MM.1S (cell line): ENCODE measurements around the gene FAM110A.

ENCODE experiments used
- DNase-seq: peaks from one replicate; pipeline ENCODE4 v3.0.0-alpha.2; 2015
- H2AFZ ChIP-seq: fragments of 300-600 bp; sonication (generic); 2 replicates; pipeline ENCODE4 v1.6.0; 2016; ENCODE audit warnings: antibody characterized with exemption, low read length
- H3F3A ChIP-seq: fragments of 300-600 bp; sonication (generic); 2 replicates; pipeline ENCODE4 v1.6.1; 2016; ENCODE audit warnings: mild to moderate bottlenecking, antibody characterized with exemption, low read length, moderate library complexity, mixed read lengths; ENCODE audit not compliant: insufficient read depth
- H3K27ac ChIP-seq: fragments of 300-600 bp; sonication (generic); 2 replicates; pipeline ENCODE4 v1.5.1; 2016; ENCODE audit warnings: mild to moderate bottlenecking, low read length
- H3K27me3 ChIP-seq: fragments of 300-600 bp; sonication (generic); replicated peaks from 2 replicates; pipeline ENCODE4 v1.6.0; 2016; ENCODE audit warnings: low read length; ENCODE audit not compliant: insufficient read depth
- H3K36me3 ChIP-seq: fragments of 300-600 bp; sonication (generic); replicated peaks from 2 replicates; pipeline ENCODE4 v1.6.1; 2016; ENCODE audit warnings: mild to moderate bottlenecking, low read length, mixed read lengths; ENCODE audit not compliant: insufficient read depth
- H3K4me1 ChIP-seq: fragments of 300-600 bp; sonication (generic); 2 replicates; pipeline ENCODE4 v1.6.1; 2016; ENCODE audit warnings: low read length, mixed read lengths
- H3K4me2 ChIP-seq: fragments of 300-600 bp; sonication (generic); 2 replicates; pipeline ENCODE4 v1.6.0; 2016; ENCODE audit warnings: low read depth, low read length
- H3K4me3 ChIP-seq: fragments of 300-600 bp; sonication (generic); 2 replicates; pipeline ENCODE4 v1.5.1; 2016; ENCODE audit warnings: low read length, mixed read lengths
- H3K79me2 ChIP-seq: fragments of 300-600 bp; sonication (generic); 2 replicates; pipeline ENCODE4 v1.6.1; 2016; ENCODE audit warnings: mixed run types, low read length, mixed read lengths
- H3K9ac ChIP-seq: fragments of 300-600 bp; sonication (generic); 2 replicates; pipeline ENCODE4 v1.6.1; 2016; ENCODE audit warnings: low read length, mixed read lengths
- H3K9me2 ChIP-seq: fragments of 300-600 bp; sonication (generic); replicated peaks from 2 replicates; pipeline ENCODE4 v1.6.1; 2016; ENCODE audit warnings: mild to moderate bottlenecking, low read length, mixed read lengths; ENCODE audit not compliant: insufficient read depth
- H3K9me3 ChIP-seq: fragments of 300-600 bp; sonication (generic); replicated peaks from 2 replicates; pipeline ENCODE4 v1.6.1; 2016; ENCODE audit warnings: mild to moderate bottlenecking, low read length, mixed read lengths; ENCODE audit not compliant: insufficient read depth
- H4K20me1 ChIP-seq: fragments of 300-600 bp; sonication (generic); 2 replicates; pipeline ENCODE4 v1.6.1; 2016; ENCODE audit warnings: mild to moderate bottlenecking, low read length, moderate library complexity, mixed read lengths; ENCODE audit not compliant: insufficient read depth
- EZH2 ChIP-seq: fragments of 300-600 bp; sonication (generic); optimal IDR thresholded peaks from 2 replicates; pipeline ENCODE3; 2017; ENCODE audit warnings: low read depth, mild to moderate bottlenecking, antibody characterized with exemption, low read length, mixed read lengths
- EZH2phosphoT487 ChIP-seq: fragments of 300-600 bp; sonication (generic); IDR thresholded peaks from 2 replicates; pipeline ENCODE4 v1.6.1; 2018; ENCODE audit warnings: antibody characterized with exemption, low read length
- TF ChIP-seq, protein P1 (sequence below): fragments of 300-600 bp; sonication (generic); IDR thresholded peaks from 2 replicates; pipeline ENCODE4 v1.5.1; 2016; ENCODE audit warnings: antibody characterized with exemption, low read length, mixed read lengths

Gene FAM110A

DNA sequence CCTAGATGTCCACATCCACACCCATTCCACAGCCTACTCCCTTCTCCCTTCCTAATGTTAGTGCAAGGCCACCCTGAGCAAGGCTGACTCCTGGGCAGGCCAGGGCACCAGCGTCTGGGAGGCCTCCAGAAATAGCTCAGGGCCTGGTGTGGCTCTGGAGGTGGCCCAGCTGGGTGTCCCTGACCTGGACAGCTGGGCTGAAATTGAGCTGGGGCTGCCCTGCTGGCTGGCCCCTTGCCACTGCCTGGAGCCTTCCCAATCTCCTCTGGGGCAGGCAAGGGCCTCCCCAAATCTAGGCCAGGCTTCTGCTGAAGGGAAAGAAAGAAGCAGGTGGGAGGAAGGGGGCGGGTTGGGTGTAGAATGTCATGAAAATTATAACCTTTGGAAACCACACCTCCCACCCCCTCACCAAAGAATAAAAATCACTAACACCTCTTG lies 2.1 kb downstream of the FAM110A start:
- H3K4me3 ChIP-seq: no peak overlapping the region
- peaks cover 16% of the 10 kb centered on the region for H3K4me1 ChIP-seq
- H3K9me2 ChIP-seq: no peaks in the 10 kb centered on the region
- H2AFZ ChIP-seq: no peak overlapping the region
- no peak for TF ChIP-seq EZH2
- TF ChIP-seq, protein P1, sequence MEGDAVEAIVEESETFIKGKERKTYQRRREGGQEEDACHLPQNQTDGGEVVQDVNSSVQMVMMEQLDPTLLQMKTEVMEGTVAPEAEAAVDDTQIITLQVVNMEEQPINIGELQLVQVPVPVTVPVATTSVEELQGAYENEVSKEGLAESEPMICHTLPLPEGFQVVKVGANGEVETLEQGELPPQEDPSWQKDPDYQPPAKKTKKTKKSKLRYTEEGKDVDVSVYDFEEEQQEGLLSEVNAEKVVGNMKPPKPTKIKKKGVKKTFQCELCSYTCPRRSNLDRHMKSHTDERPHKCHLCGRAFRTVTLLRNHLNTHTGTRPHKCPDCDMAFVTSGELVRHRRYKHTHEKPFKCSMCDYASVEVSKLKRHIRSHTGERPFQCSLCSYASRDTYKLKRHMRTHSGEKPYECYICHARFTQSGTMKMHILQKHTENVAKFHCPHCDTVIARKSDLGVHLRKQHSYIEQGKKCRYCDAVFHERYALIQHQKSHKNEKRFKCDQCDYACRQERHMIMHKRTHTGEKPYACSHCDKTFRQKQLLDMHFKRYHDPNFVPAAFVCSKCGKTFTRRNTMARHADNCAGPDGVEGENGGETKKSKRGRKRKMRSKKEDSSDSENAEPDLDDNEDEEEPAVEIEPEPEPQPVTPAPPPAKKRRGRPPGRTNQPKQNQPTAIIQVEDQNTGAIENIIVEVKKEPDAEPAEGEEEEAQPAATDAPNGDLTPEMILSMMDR: no peak
- no peak for TF ChIP-seq EZH2phosphoT487
- H3K9me3 ChIP-seq: no peaks in the 10 kb centered on the region
- H3K27ac ChIP-seq: no peak overlapping the region
- H3K9ac ChIP-seq: no peak overlapping the region
- H3K27me3 ChIP-seq: no peaks in the 10 kb centered on the region
- no peak for DNase-seq
- H3K4me2 ChIP-seq: peak overlapping the region; percentile 21; the same call in 1 of the 2 replicates
- H3K79me2 ChIP-seq: peaks cover 61% of the 10 kb centered on the region
- no peaks in the 10 kb centered on the region for H3F3A ChIP-seq
- H4K20me1 ChIP-seq: no peaks in the 10 kb centered on the region
- no peaks in the 10 kb centered on the region for H3K36me3 ChIP-seq

DNA sequence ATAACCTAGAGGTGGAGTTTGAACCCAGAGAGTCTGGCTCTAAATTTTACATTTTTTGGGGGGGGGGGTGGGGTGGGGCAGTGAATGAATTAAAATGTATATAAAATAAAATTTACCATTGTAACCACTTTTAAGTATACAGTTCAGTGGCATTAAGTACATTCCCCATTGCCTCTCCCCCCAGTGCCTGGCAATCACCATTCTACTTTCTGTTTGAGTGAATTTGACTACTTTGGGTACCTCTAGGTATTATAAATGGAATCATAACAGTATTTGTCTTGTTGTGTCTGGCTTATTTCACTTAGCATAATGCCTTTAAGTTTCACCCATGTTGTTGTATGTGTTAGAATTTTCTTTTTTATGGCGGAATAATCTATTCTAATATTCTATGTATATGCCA lies 2.7 kb downstream of the FAM110A start:
- Histone ChIP-seq H3K79me2 (peaks cover 65% of the 10 kb centered on the region), H4K20me1 (no peaks in the 10 kb centered on the region)
- no peak for DNase-seq

DNA sequence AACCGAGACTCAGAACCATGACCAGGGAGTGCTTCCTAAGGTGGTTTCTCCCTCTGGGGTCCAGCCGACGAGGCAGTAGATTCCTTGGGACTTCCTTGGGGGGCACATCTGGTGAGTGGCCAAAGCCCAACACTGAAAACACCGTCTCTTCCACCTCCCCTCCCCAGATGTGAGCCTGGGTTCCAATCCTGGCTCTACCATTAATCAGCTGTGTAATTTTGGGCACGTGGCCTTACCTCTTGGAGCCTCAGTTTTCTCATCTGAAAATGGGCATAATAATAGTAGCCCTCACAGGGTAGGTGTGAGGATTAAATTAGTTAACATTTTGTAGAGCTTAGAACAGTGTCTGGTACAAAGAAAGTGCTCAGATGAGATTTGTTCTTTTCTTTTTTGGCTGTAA lies 5.5 kb downstream of the FAM110A start:
- H3F3A ChIP-seq: no peaks in the 10 kb centered on the region
- H3K36me3 ChIP-seq: no peaks in the 10 kb centered on the region
- H3K4me2 ChIP-seq: no peak overlapping the region
- no peak for TF ChIP-seq EZH2
- TF ChIP-seq, protein P1: no peak
- TF ChIP-seq EZH2phosphoT487: no peak
- no peaks in the 10 kb centered on the region for H3K9me2 ChIP-seq
- peaks cover 78% of the 10 kb centered on the region for H3K79me2 ChIP-seq
- no peak for DNase-seq
- peaks cover 21% of the 10 kb centered on the region for H3K4me1 ChIP-seq
- H4K20me1 ChIP-seq: no peaks in the 10 kb centered on the region
- H2AFZ ChIP-seq: no peak overlapping the region
- no peaks in the 10 kb centered on the region for H3K9me3 ChIP-seq
- no peak overlapping the region for H3K9ac ChIP-seq
- no peak overlapping the region for H3K27ac ChIP-seq
- no peak overlapping the region for H3K4me3 ChIP-seq
- H3K27me3 ChIP-seq: no peaks in the 10 kb centered on the region

More for the DNA sequence above, 2.7 kb downstream of the FAM110A start:
- Histone ChIP-seq H3K27ac (no peak overlapping the region), H3K4me3 (no peak overlapping the region), H3K9me2 (no peaks in the 10 kb centered on the region), H3K9me3 (no peaks in the 10 kb centered on the region), H3K4me1 (peaks cover 16% of the 10 kb centered on the region), H3K36me3 (no peaks in the 10 kb centered on the region), H2AFZ (no peak overlapping the region), H3K4me2 (no peak overlapping the region), H3F3A (no peaks in the 10 kb centered on the region), H3K9ac (no peak overlapping the region), H3K27me3 (no peaks in the 10 kb centered on the region)
- TF ChIP-seq EZH2: no peak
- TF ChIP-seq, protein P1: no peak
- no peak for TF ChIP-seq EZH2phosphoT487
